H4 (cell line): ENCODE measurements around the gene BCAS3. TPM values are rescaled to one million over a fixed set of nuclear protein-coding genes. Genes with fewer than 3 reads are reported as not detected.

Experiments
- DNase-seq: peaks from one replicate; pipeline ENCODE4 v3.0.0-alpha.2; 2015; ENCODE audit warnings: low spot score
- total RNA-seq: library from RNA; depleted of rRNA; stranded (reverse); fragments of >200 nt; shearing (Covaris generic); gene quantifications from 2 replicates; pipeline ENCODE4 v1.2.3, GENCODE V29; 2014

Gene BCAS3
- total RNA-seq, 1 experiment from 2014 or later: 10.2 TPM

GRCh38 chr17:61199431-61200338 lies 522.0 kb downstream of the BCAS3 start:
- DNase-seq: no peak

- DNase-seq: no peak
These were observed 522.7 kb downstream of the BCAS3 start for GRCh38 chr17:61200339-61200715.

GRCh38 chr17:61201211-61201610 lies 523.6 kb downstream of the BCAS3 start:
- peak; percentile 92 for DNase-seq

- DNase-seq: no peak
These were observed 524.9 kb downstream of the BCAS3 start for GRCh38 chr17:61202564-61202963.

- DNase-seq: no peak
These were observed 526.0 kb downstream of the BCAS3 start for GRCh38 chr17:61203671-61204131.

GRCh38 chr17:61204456-61204855 lies 526.8 kb downstream of the BCAS3 start:
- no peak for DNase-seq

- no peak for DNase-seq
These were observed 527.8 kb downstream of the BCAS3 start for GRCh38 chr17:61205401-61205800.

- DNase-seq: no peak
These were observed 528.3 kb downstream of the BCAS3 start for GRCh38 chr17:61205931-61206330.

- no peak for DNase-seq
These were observed 529.3 kb downstream of the BCAS3 start for GRCh38 chr17:61206922-61207321.

GRCh38 chr17:61208301-61209105 lies 530.9 kb downstream of the BCAS3 start:
- DNase-seq: no peak

- DNase-seq: no peak
These were observed 531.4 kb downstream of the BCAS3 start for GRCh38 chr17:61209106-61209439.

- DNase-seq: no peak
These were observed 531.9 kb downstream of the BCAS3 start for GRCh38 chr17:61209525-61209924.

GRCh38 chr17:61211236-61211635 lies 533.6 kb downstream of the BCAS3 start:
- DNase-seq: no peak

- no peak for DNase-seq
These were observed 535.0 kb downstream of the BCAS3 start for GRCh38 chr17:61212655-61213054.

- DNase-seq: no peak
These were observed 537.1 kb downstream of the BCAS3 start for GRCh38 chr17:61214753-61215152.

GRCh38 chr17:61216066-61216465 lies 538.4 kb downstream of the BCAS3 start:
- no peak for DNase-seq

GRCh38 chr17:61217878-61218437 lies 540.3 kb downstream of the BCAS3 start:
- DNase-seq: no peak

- peak; percentile 30 for DNase-seq
These were observed 540.8 kb downstream of the BCAS3 start for GRCh38 chr17:61218438-61218837.

- DNase-seq: no peak
These were observed 541.8 kb downstream of the BCAS3 start for GRCh38 chr17:61219460-61219859.

GRCh38 chr17:61221181-61221580 lies 543.5 kb downstream of the BCAS3 start:
- DNase-seq: no peak

- peak; percentile 18 for DNase-seq
These were observed 544.2 kb downstream of the BCAS3 start for GRCh38 chr17:61221597-61222471.

- DNase-seq: no peak
These were observed 546.1 kb downstream of the BCAS3 start for GRCh38 chr17:61223725-61224124.
